ENCODE measurements around the gene CFAP410. TPM values are rescaled to one million over a fixed set of nuclear protein-coding genes. Genes with fewer than 3 reads are reported as not detected.

Gene CFAP410
- total RNA-seq, 1 experiment from 2014 or later, result 44.5 TPM

GRCh38 chr21:44317241-44317782 lies 21.9 kb downstream of the CFAP410 start:
- Histone ChIP-seq H3K36me3 (peaks cover 62% of the 10 kb centered on the region), H3K27ac (no peak overlapping the region), H3K4me1 (replicated peaks) (no peaks in the 10 kb centered on the region), H3K9me3 (replicated peaks) (no peaks in the 10 kb centered on the region), H3K4me3 (no peak overlapping the region), H3K27me3 (replicated peaks) (no peaks in the 10 kb centered on the region)
- DNase-seq (ENCODE audit: low read depth in 1 of 2, low spot score in 2 of 2), result no peak

GRCh38 chr21:44316277-44316900 lies 22.8 kb downstream of the CFAP410 start:
- Histone ChIP-seq H3K9me3 (replicated peaks) (no peaks in the 10 kb centered on the region), H3K36me3 (peaks cover 63% of the 10 kb centered on the region), H3K4me1 (replicated peaks) (no peaks in the 10 kb centered on the region), H3K4me3 (no peak overlapping the region), H3K27ac (no peak overlapping the region), H3K27me3 (replicated peaks) (no peaks in the 10 kb centered on the region)
- DNase-seq (ENCODE audit: low read depth in 1 of 2, low spot score in 2 of 2), result no peak

- H3K27me3 ChIP-seq (replicated peaks), result no peaks in the 10 kb centered on the region
- no peak for DNase-seq (ENCODE audit: low read depth in 1 of 2, low spot score in 2 of 2)
- no peak overlapping the region for H3K4me3 ChIP-seq
- H3K4me1 ChIP-seq (replicated peaks), result no peaks in the 10 kb centered on the region
- H3K27ac ChIP-seq, result no peak overlapping the region
- no peaks in the 10 kb centered on the region for H3K9me3 ChIP-seq (replicated peaks)
- peaks cover 67% of the 10 kb centered on the region for H3K36me3 ChIP-seq
These were observed 23.4 kb downstream of the CFAP410 start for GRCh38 chr21:44315691-44316203.

GRCh38 chr21:44314561-44314960 lies 24.6 kb downstream of the CFAP410 start:
- Histone ChIP-seq H3K27ac (no peak overlapping the region), H3K27me3 (replicated peaks) (no peaks in the 10 kb centered on the region), H3K4me1 (replicated peaks) (no peaks in the 10 kb centered on the region), H3K4me3 (no peak overlapping the region), H3K9me3 (replicated peaks) (no peaks in the 10 kb centered on the region), H3K36me3 (peaks cover 67% of the 10 kb centered on the region)
- DNase-seq (ENCODE audit: low read depth in 1 of 2, low spot score in 2 of 2), result no peak

DNA sequence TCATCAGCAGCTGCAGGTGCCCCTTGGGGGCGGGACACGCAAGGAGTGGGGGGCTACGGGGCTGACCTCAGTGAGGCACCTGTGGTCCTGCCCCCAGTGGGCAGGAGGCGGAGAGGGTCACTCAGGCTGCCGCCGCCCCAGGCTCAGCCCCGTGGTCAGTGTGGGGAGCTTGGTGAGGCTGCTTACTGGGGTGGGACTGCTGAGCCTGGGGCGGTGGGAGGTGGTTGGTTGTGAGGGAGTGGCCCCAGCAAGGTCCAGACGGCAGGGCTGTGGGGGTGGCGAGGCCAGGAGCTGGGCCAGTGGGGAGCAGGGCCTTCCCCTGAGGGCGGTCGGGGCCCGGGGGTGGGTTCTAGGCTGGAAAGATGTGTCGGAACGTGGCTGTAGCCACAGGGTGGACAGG lies 25.1 kb downstream of the CFAP410 start:
- no peaks in the 10 kb centered on the region for H3K9me3 ChIP-seq (replicated peaks)
- peaks cover 65% of the 10 kb centered on the region for H3K36me3 ChIP-seq
- no peaks in the 10 kb centered on the region for H3K27me3 ChIP-seq (replicated peaks)
- H3K4me1 ChIP-seq (replicated peaks), result no peaks in the 10 kb centered on the region
- no peak for DNase-seq (ENCODE audit: low read depth in 1 of 2, low spot score in 2 of 2)
- no peak overlapping the region for H3K4me3 ChIP-seq
- no peak overlapping the region for H3K27ac ChIP-seq

DNA sequence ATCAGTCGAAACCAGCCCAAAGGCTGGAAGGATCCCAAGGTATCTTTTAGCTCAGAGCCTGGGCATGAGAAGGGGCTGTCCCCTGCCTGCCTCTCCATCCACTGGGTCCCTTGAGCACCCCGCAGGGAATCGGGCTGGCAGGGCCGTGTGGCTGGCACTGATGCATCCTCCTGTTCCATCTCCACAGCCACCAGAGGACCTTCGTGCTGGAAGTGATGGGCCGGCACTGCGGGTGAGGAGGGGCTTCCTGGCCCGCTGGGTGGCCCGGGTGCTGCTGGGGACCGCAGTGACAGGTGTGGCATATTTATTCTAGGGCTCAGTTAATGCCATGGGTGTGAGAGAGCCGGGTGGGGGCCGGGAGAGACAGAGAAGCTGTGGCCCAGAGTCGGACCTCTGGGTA lies 25.7 kb downstream of the CFAP410 start:
- DNase-seq (ENCODE audit: low read depth in 1 of 2, low spot score in 2 of 2), result no peak
- no peak overlapping the region for H3K4me3 ChIP-seq
- H3K27me3 ChIP-seq (replicated peaks), result no peaks in the 10 kb centered on the region
- no peaks in the 10 kb centered on the region for H3K4me1 ChIP-seq (replicated peaks)
- no peak overlapping the region for H3K27ac ChIP-seq
- H3K9me3 ChIP-seq (replicated peaks), result no peaks in the 10 kb centered on the region
- H3K36me3 ChIP-seq, result peaks cover 62% of the 10 kb centered on the region

GRCh38 chr21:44312716-44313115 lies 26.5 kb downstream of the CFAP410 start:
- Histone ChIP-seq H3K9me3 (replicated peaks) (no peaks in the 10 kb centered on the region), H3K36me3 (peaks cover 68% of the 10 kb centered on the region), H3K4me1 (replicated peaks) (peaks cover 3% of the 10 kb centered on the region; the same call in 1 of the 2 replicates), H3K27me3 (replicated peaks) (no peaks in the 10 kb centered on the region), H3K4me3 (no peak overlapping the region), H3K27ac (no peak overlapping the region)
- DNase-seq (ENCODE audit: low read depth in 1 of 2, low spot score in 2 of 2), result no peak

DNA sequence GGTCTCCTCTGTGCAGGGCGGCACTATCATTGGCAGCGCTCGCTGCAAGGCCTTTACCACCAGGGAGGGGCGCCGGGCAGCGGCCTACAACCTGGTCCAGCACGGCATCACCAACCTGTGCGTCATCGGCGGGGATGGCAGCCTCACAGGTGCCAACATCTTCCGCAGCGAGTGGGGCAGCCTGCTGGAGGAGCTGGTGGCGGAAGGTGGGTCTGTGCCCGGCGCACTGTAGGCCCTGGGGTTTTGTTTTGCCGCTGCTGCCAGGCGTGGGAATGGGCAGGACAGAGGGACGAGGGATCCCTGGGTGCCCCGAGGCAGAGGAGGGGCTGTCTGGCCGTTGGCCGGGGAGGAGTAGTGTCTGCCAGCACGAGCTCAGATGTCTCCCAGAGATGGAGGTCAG lies 27.1 kb downstream of the CFAP410 start:
- Histone ChIP-seq H3K9me3 (replicated peaks) (no peaks in the 10 kb centered on the region), H3K36me3 (peaks cover 74% of the 10 kb centered on the region), H3K4me3 (no peak overlapping the region), H3K4me1 (replicated peaks) (peaks cover 9% of the 10 kb centered on the region), H3K27ac (no peak overlapping the region), H3K27me3 (replicated peaks) (no peaks in the 10 kb centered on the region)
- DNase-seq (ENCODE audit: low read depth in 1 of 2, low spot score in 2 of 2), result no peak

DNA sequence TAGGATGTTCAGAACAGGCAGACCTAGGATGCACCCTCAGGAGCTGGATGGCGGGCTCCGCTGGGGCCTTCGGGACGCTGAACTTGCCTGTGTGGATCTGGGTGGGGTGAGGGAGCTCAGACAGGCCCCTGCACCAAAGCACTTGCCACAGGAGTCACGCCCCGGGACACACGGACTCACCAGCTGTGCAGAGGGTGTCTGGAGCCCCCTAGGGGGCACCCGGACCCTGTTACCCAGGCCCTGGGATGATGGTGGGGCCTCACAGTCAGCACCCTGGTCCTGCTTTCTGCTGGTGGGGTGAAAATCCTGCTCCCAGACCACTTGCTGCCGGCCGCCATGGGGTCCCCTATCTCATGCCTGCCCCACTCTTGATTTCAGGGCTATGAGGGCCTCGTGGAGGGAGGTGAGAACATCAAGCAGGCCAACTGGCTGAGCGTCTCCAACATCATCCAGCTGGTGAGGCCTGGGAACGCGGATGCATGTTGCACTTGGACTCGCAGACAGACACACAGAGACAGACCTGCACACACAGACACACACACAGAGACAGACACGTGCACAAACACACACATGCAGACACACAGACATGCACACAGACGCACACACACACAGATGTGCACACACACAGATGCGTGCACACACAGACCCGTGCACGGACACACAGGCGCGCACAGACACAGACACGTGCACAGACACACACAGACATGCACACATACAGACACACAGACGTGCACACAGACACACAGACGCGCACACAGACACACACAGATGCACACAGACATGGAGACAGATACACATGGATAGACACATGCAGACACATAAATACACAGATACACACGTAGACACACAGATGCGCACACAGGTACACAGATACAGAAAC lies 28.3 kb downstream of the CFAP410 start:
- H3K4me1 ChIP-seq (replicated peaks), result peaks cover 20% of the 10 kb centered on the region
- no peak overlapping the region for H3K27ac ChIP-seq
- H3K36me3 ChIP-seq, result peaks cover 82% of the 10 kb centered on the region
- H3K9me3 ChIP-seq (replicated peaks), result no peaks in the 10 kb centered on the region
- no peak overlapping the region for H3K4me3 ChIP-seq
- DNase-seq (ENCODE audit: low read depth in 1 of 2, low spot score in 2 of 2), result no peak
- no peaks in the 10 kb centered on the region for H3K27me3 ChIP-seq (replicated peaks)

DNA sequence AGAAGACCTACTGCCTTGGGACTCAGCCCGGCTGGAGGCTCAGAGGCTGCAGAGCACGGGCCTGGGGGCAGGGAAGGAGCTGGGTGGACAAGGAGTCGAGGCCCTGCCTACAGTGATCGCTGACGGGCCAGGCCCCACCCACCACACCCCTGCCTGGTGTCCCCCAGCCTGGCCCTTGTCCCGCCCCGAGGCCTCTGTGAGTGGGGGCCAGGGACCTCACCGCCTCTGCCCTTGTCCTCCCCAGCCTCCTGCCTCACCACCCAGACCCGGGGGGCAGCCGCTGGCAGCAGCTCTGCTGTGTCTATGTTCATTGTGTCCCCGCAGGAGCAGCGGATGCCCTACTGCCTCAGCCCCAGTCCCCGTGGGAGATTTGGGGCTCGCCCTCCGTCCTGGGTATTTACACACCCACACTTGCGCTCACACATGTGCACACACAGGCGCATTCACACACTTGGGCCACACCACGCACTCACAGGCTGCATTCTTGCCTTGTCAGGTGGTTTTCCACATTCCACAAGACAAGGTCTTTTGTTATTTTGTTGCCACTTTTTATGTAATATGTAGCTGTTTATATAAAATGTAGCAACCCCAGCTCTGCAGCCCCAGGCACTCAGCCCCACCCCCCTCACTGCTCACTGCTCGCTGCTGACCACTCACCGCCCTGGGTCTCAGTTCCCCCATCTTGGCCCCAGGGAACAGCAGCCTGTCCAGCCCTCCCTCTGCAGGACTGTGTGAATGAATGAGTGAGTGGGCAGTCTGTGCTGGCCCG lies 32.1 kb downstream of the CFAP410 start:
- no peaks in the 10 kb centered on the region for H3K27me3 ChIP-seq (replicated peaks)
- no peak overlapping the region for H3K4me3 ChIP-seq
- H3K9me3 ChIP-seq (replicated peaks), result no peaks in the 10 kb centered on the region
- H3K27ac ChIP-seq, result peak overlapping the region; percentile 34; the same call in 1 of the 2 replicates
- peak; percentile 47 to 67 for DNase-seq (ENCODE audit: low read depth in 1 of 2, low spot score in 2 of 2)
- peaks cover 20% of the 10 kb centered on the region for H3K4me1 ChIP-seq (replicated peaks)
- peaks cover 59% of the 10 kb centered on the region for H3K36me3 ChIP-seq

- H3K27me3 ChIP-seq (replicated peaks), result no peaks in the 10 kb centered on the region
- no peak for DNase-seq (ENCODE audit: low read depth in 1 of 2, low spot score in 2 of 2)
- no peaks in the 10 kb centered on the region for H3K9me3 ChIP-seq (replicated peaks)
- H3K36me3 ChIP-seq, result peaks cover 49% of the 10 kb centered on the region
- H3K4me1 ChIP-seq (replicated peaks), result peaks cover 27% of the 10 kb centered on the region
- no peak overlapping the region for H3K27ac ChIP-seq
- no peak overlapping the region for H3K4me3 ChIP-seq
These were observed 33.5 kb downstream of the CFAP410 start for GRCh38 chr21:44305691-44306090.

DNA sequence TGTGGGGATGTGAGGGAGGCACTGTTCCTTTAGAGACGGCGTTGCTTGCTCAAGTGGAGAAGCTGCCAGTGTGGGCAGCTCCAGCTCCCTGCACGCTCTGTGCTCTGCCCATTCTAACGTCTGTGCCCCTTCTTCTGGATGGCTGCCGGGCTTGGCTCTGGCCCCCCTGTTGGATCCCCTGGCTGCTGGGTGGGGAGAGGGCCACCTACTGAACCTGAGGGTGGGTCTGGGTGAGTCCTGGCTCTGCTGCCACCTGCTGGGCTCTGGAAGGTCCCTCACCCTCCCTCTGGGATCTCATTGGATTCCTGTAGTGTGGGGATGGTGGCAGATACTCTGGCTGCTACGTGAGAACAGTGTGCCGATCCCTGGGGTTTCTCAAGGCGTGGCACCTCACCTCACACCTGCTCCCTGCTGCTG lies 34.3 kb downstream of the CFAP410 start:
- peak; percentile 32 to 65 for DNase-seq (ENCODE audit: low read depth in 1 of 2, low spot score in 2 of 2)
- Histone ChIP-seq H3K27ac (no peak overlapping the region), H3K9me3 (replicated peaks) (no peaks in the 10 kb centered on the region), H3K4me1 (replicated peaks) (peaks cover 29% of the 10 kb centered on the region), H3K27me3 (replicated peaks) (no peaks in the 10 kb centered on the region), H3K36me3 (peaks cover 46% of the 10 kb centered on the region), H3K4me3 (no peak overlapping the region)

- Histone ChIP-seq H3K4me1 (replicated peaks) (peaks cover 36% of the 10 kb centered on the region), H3K9me3 (replicated peaks) (no peaks in the 10 kb centered on the region), H3K27ac (no peak overlapping the region), H3K36me3 (peaks cover 41% of the 10 kb centered on the region), H3K27me3 (replicated peaks) (no peaks in the 10 kb centered on the region), H3K4me3 (no peak overlapping the region)
- DNase-seq (ENCODE audit: low read depth in 1 of 2, low spot score in 2 of 2), result no peak
These were observed 35.1 kb downstream of the CFAP410 start for GRCh38 chr21:44304011-44304616.

All from SJSA1 (cell line).